ENCODE results near the gene ATP1A1.

DNA sequence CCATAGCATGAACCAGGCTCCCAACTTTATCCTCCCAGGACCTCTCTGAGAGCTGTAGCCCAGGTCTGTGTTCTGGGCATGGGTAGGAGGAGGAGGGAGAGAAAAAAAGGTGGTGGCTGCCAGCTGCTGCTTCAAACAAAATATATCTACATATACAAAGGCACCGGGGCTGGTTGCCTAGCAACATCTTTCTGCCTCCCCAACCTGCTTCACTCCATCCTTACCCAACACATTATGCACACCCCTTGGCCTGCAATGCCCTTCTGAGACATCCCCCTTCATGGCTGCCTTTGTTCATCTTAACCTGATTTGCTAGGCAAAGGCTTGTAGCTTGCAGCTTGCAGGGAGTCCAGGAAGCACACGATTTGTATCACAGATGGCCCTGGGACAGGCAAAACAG lies 27.2 kb upstream of the ATP1A1 start:
- TF ChIP-seq, protein P1, sequence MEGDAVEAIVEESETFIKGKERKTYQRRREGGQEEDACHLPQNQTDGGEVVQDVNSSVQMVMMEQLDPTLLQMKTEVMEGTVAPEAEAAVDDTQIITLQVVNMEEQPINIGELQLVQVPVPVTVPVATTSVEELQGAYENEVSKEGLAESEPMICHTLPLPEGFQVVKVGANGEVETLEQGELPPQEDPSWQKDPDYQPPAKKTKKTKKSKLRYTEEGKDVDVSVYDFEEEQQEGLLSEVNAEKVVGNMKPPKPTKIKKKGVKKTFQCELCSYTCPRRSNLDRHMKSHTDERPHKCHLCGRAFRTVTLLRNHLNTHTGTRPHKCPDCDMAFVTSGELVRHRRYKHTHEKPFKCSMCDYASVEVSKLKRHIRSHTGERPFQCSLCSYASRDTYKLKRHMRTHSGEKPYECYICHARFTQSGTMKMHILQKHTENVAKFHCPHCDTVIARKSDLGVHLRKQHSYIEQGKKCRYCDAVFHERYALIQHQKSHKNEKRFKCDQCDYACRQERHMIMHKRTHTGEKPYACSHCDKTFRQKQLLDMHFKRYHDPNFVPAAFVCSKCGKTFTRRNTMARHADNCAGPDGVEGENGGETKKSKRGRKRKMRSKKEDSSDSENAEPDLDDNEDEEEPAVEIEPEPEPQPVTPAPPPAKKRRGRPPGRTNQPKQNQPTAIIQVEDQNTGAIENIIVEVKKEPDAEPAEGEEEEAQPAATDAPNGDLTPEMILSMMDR (IDR thresholded peaks at IDR 0.05; ENCODE audit: low read length) = no peak
- no peak for TF ChIP-seq EZH2 (optimal IDR thresholded peaks at IDR 0.05; ENCODE audit: low read depth, low read length)
- no peak for TF ChIP-seq EZH2phosphoT487 (IDR thresholded peaks at IDR 0.05; ENCODE audit: low read length)

All from MM.1S (cell line).